ENCODE measurements around the gene RIPOR1.

Gene RIPOR1

GRCh38 chr16:67517661-67518423 is 10.8 kb upstream of the RIPOR1 start:
- DNase-seq (ENCODE audit: low spot score): peak; percentile 94

- no peak for DNase-seq (ENCODE audit: low spot score)
These were observed 10.0 kb upstream of the RIPOR1 start for GRCh38 chr16:67518676-67519075.

GRCh38 chr16:67519242-67519641 is 9.4 kb upstream of the RIPOR1 start:
- DNase-seq (ENCODE audit: low spot score): no peak

GRCh38 chr16:67521095-67521804 is 7.4 kb upstream of the RIPOR1 start:
- DNase-seq (ENCODE audit: low spot score): peak; percentile 97

GRCh38 chr16:67525176-67525860 is 3.3 kb upstream of the RIPOR1 start:
- DNase-seq (ENCODE audit: low spot score): peak; percentile 56

- DNase-seq (ENCODE audit: low spot score): peak; percentile 74
These were observed 2.4 kb upstream of the RIPOR1 start for GRCh38 chr16:67526149-67526791.

- peak; percentile 60 for DNase-seq (ENCODE audit: low spot score)
These were observed 397 bp downstream of the RIPOR1 start for GRCh38 chr16:67528870-67529581.

- DNase-seq (ENCODE audit: low spot score): peak; percentile 47
These were observed 968 bp downstream of the RIPOR1 start for GRCh38 chr16:67529582-67530012.

GRCh38 chr16:67530013-67530939 is 1.6 kb downstream of the RIPOR1 start:
- peak; percentile 92 for DNase-seq (ENCODE audit: low spot score)

GRCh38 chr16:67531247-67531646 is 2.6 kb downstream of the RIPOR1 start:
- no peak for DNase-seq (ENCODE audit: low spot score)

- DNase-seq (ENCODE audit: low spot score): no peak
These were observed 4.5 kb downstream of the RIPOR1 start for GRCh38 chr16:67533024-67533560.

- peak; percentile 62 for DNase-seq (ENCODE audit: low spot score)
These were observed 5.4 kb downstream of the RIPOR1 start for GRCh38 chr16:67533987-67534386.

GRCh38 chr16:67534431-67534830 is 5.8 kb downstream of the RIPOR1 start:
- DNase-seq (ENCODE audit: low spot score): no peak

- no peak for DNase-seq (ENCODE audit: low spot score)
These were observed 6.6 kb downstream of the RIPOR1 start for GRCh38 chr16:67535201-67535600.

- peak; percentile 68 for DNase-seq (ENCODE audit: low spot score)
These were observed 8.6 kb downstream of the RIPOR1 start for GRCh38 chr16:67537270-67537635.

- DNase-seq (ENCODE audit: low spot score): peak; percentile 67
These were observed 9.3 kb downstream of the RIPOR1 start for GRCh38 chr16:67537636-67538591.

GRCh38 chr16:67538666-67539101 is 10.1 kb downstream of the RIPOR1 start:
- DNase-seq (ENCODE audit: low spot score): peak; percentile 52

- DNase-seq (ENCODE audit: low spot score): no peak
These were observed 10.6 kb downstream of the RIPOR1 start for GRCh38 chr16:67539271-67539670.
